ENCODE measurements around the gene CAMTA2. TPM values are rescaled to one million over a fixed set of nuclear protein-coding genes. Genes with fewer than 3 reads are reported as not detected.

CAMTA2 gene
- total RNA-seq, 1 donor from 2014 or later, result 43.1 TPM

DNA sequence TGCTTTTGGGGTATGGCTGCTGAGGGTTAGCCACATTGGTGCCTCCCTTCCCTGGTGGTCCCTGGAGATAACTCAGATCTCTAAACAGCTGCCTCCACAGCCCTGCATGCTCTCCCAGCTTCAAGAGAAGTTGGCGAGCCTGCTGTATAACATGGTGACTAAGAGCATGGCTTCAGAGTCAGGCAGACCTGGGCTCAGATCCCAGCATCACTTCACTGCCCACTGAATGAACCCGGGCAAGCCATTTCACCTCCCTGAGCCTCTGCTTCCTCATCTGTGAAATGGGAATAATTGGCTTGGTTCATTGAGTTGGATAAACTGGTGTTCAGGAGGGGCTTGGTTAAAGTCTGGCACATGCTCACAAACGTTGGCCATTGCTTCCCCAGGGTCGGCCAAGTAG, 26.9 kb upstream of the CAMTA2 start:
- H4K20me1 ChIP-seq (ENCODE audit: insufficient read depth, low read length), result peaks cover 8% of the 10 kb centered on the region
- no peak overlapping the region for H3K9ac ChIP-seq (ENCODE audit: low read length)
- H3K4me1 ChIP-seq (ENCODE audit: insufficient read depth, low read length), result peaks cover 6% of the 10 kb centered on the region
- no peaks in the 10 kb centered on the region for H3K79me2 ChIP-seq (ENCODE audit: insufficient read depth, low read length)
- TF ChIP-seq EZH2 (IDR thresholded peaks at IDR 0.05; ENCODE audit: insufficient read depth, low read length) (no peak), CTCF (IDR thresholded peaks at IDR 0.05; ENCODE audit: insufficient read depth, low read depth, low read length) (no peak)
- Mint-ChIP-seq H3K4me3 (ENCODE audit: unreplicated experiment) (no peak overlapping the region), H3K27ac (ENCODE audit: unreplicated experiment) (no peak overlapping the region), H3K27me3 (ENCODE audit: low read depth, unreplicated experiment) (no peaks in the 10 kb centered on the region), H3K9me3 (ENCODE audit: unreplicated experiment) (no peaks in the 10 kb centered on the region), H3K4me1 (ENCODE audit: low read depth, unreplicated experiment) (peaks cover 8% of the 10 kb centered on the region), H3K36me3 (ENCODE audit: low read depth, unreplicated experiment) (peaks cover 22% of the 10 kb centered on the region)
- no peak overlapping the region for H3K27ac ChIP-seq (ENCODE audit: low read depth, low read length)
- H3K4me2 ChIP-seq (ENCODE audit: low read length), result no peak overlapping the region
- peaks cover 20% of the 10 kb centered on the region for H3K36me3 ChIP-seq (ENCODE audit: insufficient read depth, low read length)
- no peaks in the 10 kb centered on the region for H3K27me3 ChIP-seq (ENCODE audit: insufficient read depth, low read length)
- no peak overlapping the region for H2AFZ ChIP-seq (ENCODE audit: low read depth, low read length)
- FAIRE-seq, result no peak
- DNase-seq (ENCODE audit: low read depth), result no peak
- H3K9me3 ChIP-seq (ENCODE audit: insufficient read depth, low read depth, low read length), result no peaks in the 10 kb centered on the region
- no peak overlapping the region for H3K4me3 ChIP-seq (ENCODE audit: insufficient read depth, low read depth, low read length)

- TF ChIP-seq CTCF (IDR thresholded peaks at IDR 0.05; ENCODE audit: insufficient read depth, low read depth, low read length), result no peak
- no peak for TF ChIP-seq EZH2 (IDR thresholded peaks at IDR 0.05; ENCODE audit: insufficient read depth, low read length)
- Histone ChIP-seq H3K4me2 (ENCODE audit: low read length) (peak overlapping the region; percentile 4), H3K4me1 (ENCODE audit: insufficient read depth, low read length) (peaks cover 6% of the 10 kb centered on the region), H3K4me3 (ENCODE audit: insufficient read depth, low read depth, low read length) (no peak overlapping the region), H4K20me1 (ENCODE audit: insufficient read depth, low read length) (peaks cover 17% of the 10 kb centered on the region), H3K27me3 (ENCODE audit: insufficient read depth, low read length) (no peaks in the 10 kb centered on the region), H3K36me3 (ENCODE audit: insufficient read depth, low read length) (peaks cover 27% of the 10 kb centered on the region), H2AFZ (ENCODE audit: low read depth, low read length) (no peak overlapping the region), H3K9ac (ENCODE audit: low read length) (no peak overlapping the region), H3K79me2 (ENCODE audit: insufficient read depth, low read length) (no peaks in the 10 kb centered on the region), H3K27ac (ENCODE audit: low read depth, low read length) (no peak overlapping the region), H3K9me3 (ENCODE audit: insufficient read depth, low read depth, low read length) (no peaks in the 10 kb centered on the region)
- H3K27me3 Mint-ChIP-seq (ENCODE audit: low read depth, unreplicated experiment), result no peaks in the 10 kb centered on the region
- DNase-seq (ENCODE audit: low read depth) (peak; percentile 38), FAIRE-seq (no peak)
- H3K36me3 Mint-ChIP-seq (ENCODE audit: low read depth, unreplicated experiment), result peaks cover 31% of the 10 kb centered on the region
- no peak overlapping the region for H3K27ac Mint-ChIP-seq (ENCODE audit: unreplicated experiment)
- no peaks in the 10 kb centered on the region for H3K9me3 Mint-ChIP-seq (ENCODE audit: unreplicated experiment)
- H3K4me3 Mint-ChIP-seq (ENCODE audit: unreplicated experiment), result no peak overlapping the region
- H3K4me1 Mint-ChIP-seq (ENCODE audit: low read depth, unreplicated experiment), result peaks cover 7% of the 10 kb centered on the region
Observed at GRCh38 chr17:5011928-5012327, 24.5 kb upstream of the CAMTA2 start.

GRCh38 chr17:5003214-5003867, 15.9 kb upstream of the CAMTA2 start:
- Histone ChIP-seq H3K27me3 (ENCODE audit: insufficient read depth, low read length) (no peaks in the 10 kb centered on the region), H3K4me2 (ENCODE audit: low read length) (no peak overlapping the region), H3K36me3 (ENCODE audit: insufficient read depth, low read length) (peaks cover 42% of the 10 kb centered on the region), H3K4me1 (ENCODE audit: insufficient read depth, low read length) (peaks cover 18% of the 10 kb centered on the region), H2AFZ (ENCODE audit: low read depth, low read length) (no peak overlapping the region), H3K27ac (ENCODE audit: low read depth, low read length) (no peak overlapping the region), H3K9ac (ENCODE audit: low read length) (no peak overlapping the region), H3K4me3 (ENCODE audit: insufficient read depth, low read depth, low read length) (no peak overlapping the region), H3K79me2 (ENCODE audit: insufficient read depth, low read length) (peaks cover 30% of the 10 kb centered on the region), H3K9me3 (ENCODE audit: insufficient read depth, low read depth, low read length) (no peaks in the 10 kb centered on the region), H4K20me1 (ENCODE audit: insufficient read depth, low read length) (peaks cover 61% of the 10 kb centered on the region)
- DNase-seq (ENCODE audit: low read depth) (no peak), FAIRE-seq (no peak)
- no peak for TF ChIP-seq EZH2 (IDR thresholded peaks at IDR 0.05; ENCODE audit: insufficient read depth, low read length)
- TF ChIP-seq CTCF (IDR thresholded peaks at IDR 0.05; ENCODE audit: insufficient read depth, low read depth, low read length), result no peak
- peaks cover 48% of the 10 kb centered on the region for H3K36me3 Mint-ChIP-seq (ENCODE audit: low read depth, unreplicated experiment)
- no peaks in the 10 kb centered on the region for H3K27me3 Mint-ChIP-seq (ENCODE audit: low read depth, unreplicated experiment)
- no peaks in the 10 kb centered on the region for H3K9me3 Mint-ChIP-seq (ENCODE audit: unreplicated experiment)
- no peak overlapping the region for H3K27ac Mint-ChIP-seq (ENCODE audit: unreplicated experiment)
- peaks cover 10% of the 10 kb centered on the region for H3K4me1 Mint-ChIP-seq (ENCODE audit: low read depth, unreplicated experiment)
- H3K4me3 Mint-ChIP-seq (ENCODE audit: unreplicated experiment), result no peak overlapping the region
